ACC112 (cell line): ENCODE measurements around the gene CCDC13.

Experiments used
- H2AFZ ChIP-seq: fragments of 200-600 bp; sonication (generic); one replicate; pipeline ENCODE4 v1.6.0; 2017; ENCODE audit warnings: antibody characterized with exemption, low read length; ENCODE audit not compliant: unreplicated experiment
- H3K27ac ChIP-seq: fragments of 200-600 bp; sonication (generic); 2 replicates; pipeline ENCODE4 v1.5.1; 2014; ENCODE audit warnings: low read depth, mild to moderate bottlenecking, antibody characterized with exemption, low read length, moderate library complexity
- H3K27me3 ChIP-seq: fragments of 200-600 bp; sonication (generic); 2 replicates; pipeline ENCODE4 v1.6.1; 2014; ENCODE audit warnings: mild to moderate bottlenecking, antibody characterized with exemption, low read length, moderate library complexity, mixed read lengths; ENCODE audit not compliant: insufficient read depth
- H3K36me3 ChIP-seq: fragments of 200-600 bp; sonication (generic); 2 replicates; pipeline ENCODE4 v1.6.1; 2016; ENCODE audit warnings: mild to moderate bottlenecking, antibody characterized with exemption, low read length, moderate library complexity, mixed read lengths; ENCODE audit not compliant: insufficient read depth
- H3K4me1 ChIP-seq: fragments of 200-600 bp; sonication (generic); one replicate; pipeline ENCODE4 v1.6.1; 2016; ENCODE audit warnings: low read length, mixed read lengths; ENCODE audit not compliant: insufficient read depth, unreplicated experiment, control insufficient read depth
- H3K4me3 ChIP-seq: fragments of 200-600 bp; sonication (generic); 2 replicates; pipeline ENCODE4 v1.5.1; 2014; ENCODE audit warnings: mild to moderate bottlenecking, low read depth, low read length
- H3K79me2 ChIP-seq: fragments of 200-600 bp; sonication (generic); one replicate; pipeline ENCODE4 v1.6.0; 2016; ENCODE audit warnings: low read length; ENCODE audit not compliant: control insufficient read depth, unreplicated experiment, insufficient read depth

The CCDC13 gene

GRCh38 chr3:42752441-42752840 lies 20.6 kb downstream of the CCDC13 start:
- Histone ChIP-seq H3K4me3 (no peak overlapping the region), H3K36me3 (no peaks in the 10 kb centered on the region), H2AFZ (no peak overlapping the region), H3K79me2 (no peaks in the 10 kb centered on the region), H3K4me1 (peaks cover 4% of the 10 kb centered on the region), H3K27me3 (no peaks in the 10 kb centered on the region), H3K27ac (no peak overlapping the region)

DNA sequence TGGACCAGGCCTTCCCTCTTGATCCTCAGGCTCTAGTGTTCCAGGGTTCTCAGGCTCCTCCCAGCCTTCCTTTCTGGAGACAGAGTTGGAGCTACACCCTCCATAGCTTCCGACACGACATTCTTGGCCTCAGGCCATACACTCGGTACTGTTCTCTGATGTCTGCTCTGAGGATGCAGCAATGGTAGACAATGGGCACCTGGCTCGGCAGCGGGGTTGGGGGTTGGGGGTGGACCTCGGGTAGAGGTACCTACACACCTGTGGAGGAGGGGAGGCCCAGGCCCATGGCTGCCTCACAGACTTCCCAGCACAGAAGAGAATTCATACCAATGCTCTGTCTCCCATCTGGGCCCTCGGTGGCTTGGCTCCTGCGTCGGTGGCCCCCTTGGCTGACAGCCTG lies 21.4 kb downstream of the CCDC13 start:
- H3K4me3 ChIP-seq = no peak overlapping the region
- H3K79me2 ChIP-seq = no peaks in the 10 kb centered on the region
- no peaks in the 10 kb centered on the region for H3K36me3 ChIP-seq
- no peak overlapping the region for H3K27ac ChIP-seq
- H3K4me1 ChIP-seq = peaks cover 4% of the 10 kb centered on the region
- H3K27me3 ChIP-seq = no peaks in the 10 kb centered on the region
- no peak overlapping the region for H2AFZ ChIP-seq

GRCh38 chr3:42750834-42751233 lies 22.2 kb downstream of the CCDC13 start:
- Histone ChIP-seq H2AFZ (no peak overlapping the region), H3K4me3 (no peak overlapping the region), H3K4me1 (peaks cover 4% of the 10 kb centered on the region), H3K36me3 (no peaks in the 10 kb centered on the region), H3K27me3 (no peaks in the 10 kb centered on the region), H3K27ac (no peak overlapping the region), H3K79me2 (no peaks in the 10 kb centered on the region)

- no peaks in the 10 kb centered on the region for H3K36me3 ChIP-seq
- H3K79me2 ChIP-seq = no peaks in the 10 kb centered on the region
- no peak overlapping the region for H2AFZ ChIP-seq
- no peaks in the 10 kb centered on the region for H3K27me3 ChIP-seq
- peaks cover 4% of the 10 kb centered on the region for H3K4me1 ChIP-seq
- H3K27ac ChIP-seq = no peak overlapping the region
- H3K4me3 ChIP-seq = no peak overlapping the region
Observed at GRCh38 chr3:42749753-42750231, 23.3 kb downstream of the CCDC13 start.

GRCh38 chr3:42749025-42749752 lies 23.9 kb downstream of the CCDC13 start:
- peaks cover 4% of the 10 kb centered on the region for H3K4me1 ChIP-seq
- no peak overlapping the region for H3K27ac ChIP-seq
- no peaks in the 10 kb centered on the region for H3K27me3 ChIP-seq

GRCh38 chr3:42747581-42747980 lies 25.5 kb downstream of the CCDC13 start:
- H3K79me2 ChIP-seq = no peaks in the 10 kb centered on the region
- H3K4me1 ChIP-seq = peaks cover 4% of the 10 kb centered on the region
- no peaks in the 10 kb centered on the region for H3K36me3 ChIP-seq
- H3K27me3 ChIP-seq = no peaks in the 10 kb centered on the region
- H3K27ac ChIP-seq = no peak overlapping the region
- no peak overlapping the region for H2AFZ ChIP-seq
- H3K4me3 ChIP-seq = no peak overlapping the region

More at GRCh38 chr3:42749025-42749752, 23.9 kb downstream of the CCDC13 start:
- Histone ChIP-seq H3K79me2 (no peaks in the 10 kb centered on the region), H2AFZ (no peak overlapping the region), H3K36me3 (no peaks in the 10 kb centered on the region), H3K4me3 (no peak overlapping the region)

GRCh38 chr3:42746455-42747450 lies 26.3 kb downstream of the CCDC13 start:
- no peak overlapping the region for H2AFZ ChIP-seq
- H3K79me2 ChIP-seq = no peaks in the 10 kb centered on the region
- no peak overlapping the region for H3K27ac ChIP-seq
- H3K36me3 ChIP-seq = no peaks in the 10 kb centered on the region
- no peaks in the 10 kb centered on the region for H3K27me3 ChIP-seq
- no peak overlapping the region for H3K4me3 ChIP-seq
- peaks cover 4% of the 10 kb centered on the region for H3K4me1 ChIP-seq

- Histone ChIP-seq H2AFZ (no peak overlapping the region), H3K4me3 (no peak overlapping the region), H3K27me3 (no peaks in the 10 kb centered on the region), H3K79me2 (no peaks in the 10 kb centered on the region), H3K27ac (no peak overlapping the region), H3K36me3 (no peaks in the 10 kb centered on the region), H3K4me1 (peaks cover 4% of the 10 kb centered on the region)
Observed at GRCh38 chr3:42745776-42746454, 27.1 kb downstream of the CCDC13 start.

DNA sequence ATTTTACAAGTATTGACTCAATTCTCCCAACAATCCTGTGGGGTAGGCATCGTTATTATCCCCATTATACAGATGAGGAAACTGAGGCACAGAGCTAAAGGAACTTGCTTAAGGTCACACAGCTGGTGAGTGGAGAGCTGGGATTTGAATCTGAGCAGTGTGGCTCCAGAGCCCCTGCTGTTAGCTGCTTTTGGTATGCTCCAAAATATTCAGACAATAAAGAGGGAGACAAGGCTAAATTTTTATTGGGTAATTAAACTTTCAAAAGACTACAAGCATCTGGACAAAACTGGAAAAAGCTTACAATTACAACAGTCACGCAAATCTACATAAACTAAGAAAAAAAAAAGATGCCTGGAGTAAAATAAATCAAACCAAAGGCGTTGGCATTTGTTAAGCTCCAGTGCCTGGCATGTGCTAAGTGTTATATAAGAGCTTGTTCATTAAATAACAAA lies 27.7 kb downstream of the CCDC13 start:
- no peak overlapping the region for H3K27ac ChIP-seq
- peaks cover 4% of the 10 kb centered on the region for H3K4me1 ChIP-seq
- H2AFZ ChIP-seq = no peak overlapping the region
- no peaks in the 10 kb centered on the region for H3K36me3 ChIP-seq
- no peak overlapping the region for H3K4me3 ChIP-seq
- no peaks in the 10 kb centered on the region for H3K79me2 ChIP-seq
- no peaks in the 10 kb centered on the region for H3K27me3 ChIP-seq
